Measurements from ENCODE around the gene AOPEP.

AOPEP gene

DNA sequence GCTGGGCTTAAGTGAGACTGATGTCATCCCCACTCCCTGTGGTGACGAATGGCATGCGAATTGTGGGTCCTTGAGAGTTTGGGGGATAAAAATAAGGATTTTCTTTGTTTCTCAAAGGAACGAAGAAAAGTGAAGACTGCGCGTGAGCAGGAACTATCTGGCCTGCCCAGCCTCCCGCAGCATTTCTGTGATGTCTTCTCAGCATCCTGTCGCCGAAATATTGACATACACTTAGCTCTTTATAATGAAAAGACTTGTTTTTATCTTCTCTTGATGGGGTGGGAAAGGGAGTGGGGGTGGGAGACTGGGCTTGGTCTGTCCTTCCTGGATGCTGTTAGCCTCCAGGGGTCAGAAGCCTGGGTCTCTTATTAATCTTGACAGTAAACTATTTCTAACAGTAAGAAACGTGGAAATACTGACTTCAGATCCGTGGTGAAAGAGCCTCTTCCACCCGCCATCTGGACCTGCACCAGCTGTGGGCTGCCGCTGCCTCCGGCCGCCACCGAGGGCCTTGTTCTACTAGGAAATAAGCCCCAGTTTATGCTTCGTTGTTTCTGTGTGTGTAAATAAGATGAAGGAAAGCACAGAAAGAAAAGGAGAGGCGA lies 351.4 kb downstream of the AOPEP start:
- DNase-seq (ENCODE audit: low spot score) = no peak
- no peak for FAIRE-seq

DNA sequence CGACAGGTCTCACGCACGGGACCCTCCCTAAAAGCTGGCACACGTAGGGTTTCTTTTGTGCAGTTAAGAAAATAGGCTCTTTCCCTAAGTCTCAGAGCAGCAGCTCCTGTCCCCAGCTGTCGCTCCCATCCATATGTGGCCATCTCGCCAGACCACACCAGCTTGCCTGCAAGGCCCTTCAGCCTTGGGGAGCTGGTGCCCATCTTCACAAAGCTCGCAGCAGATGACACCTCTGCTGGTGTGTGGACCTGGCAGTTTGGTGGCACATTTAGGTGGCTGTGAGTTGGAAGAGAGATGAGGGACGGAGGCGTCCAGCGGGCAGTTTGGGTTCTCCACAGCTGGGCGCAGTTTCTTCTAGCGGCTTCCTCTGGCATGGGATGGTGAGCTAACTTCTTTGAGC lies 352.0 kb downstream of the AOPEP start:
- DNase-seq (ENCODE audit: low spot score) = no peak
- no peak for FAIRE-seq

DNA sequence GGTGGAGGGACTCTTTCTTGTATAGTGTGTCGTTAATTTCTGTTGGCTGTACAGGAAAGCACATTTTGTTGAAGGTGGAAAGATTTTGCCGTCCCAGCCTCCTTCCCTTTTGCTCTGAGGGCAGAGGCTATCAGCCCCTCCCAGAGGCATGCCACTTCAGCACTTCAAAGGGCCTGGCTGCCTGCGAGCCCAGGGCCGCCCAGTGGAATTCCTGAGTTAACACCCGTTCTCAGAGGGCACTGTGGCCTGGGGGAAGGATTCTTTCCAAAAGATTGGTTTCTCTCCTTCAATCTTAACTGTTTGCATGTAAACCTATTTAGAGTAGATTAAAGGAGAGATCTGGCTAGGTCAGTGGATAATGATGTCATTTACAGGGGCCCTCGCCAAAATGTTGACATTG lies 352.4 kb downstream of the AOPEP start:
- DNase-seq (ENCODE audit: low spot score) (no peak), FAIRE-seq (no peak)

DNA sequence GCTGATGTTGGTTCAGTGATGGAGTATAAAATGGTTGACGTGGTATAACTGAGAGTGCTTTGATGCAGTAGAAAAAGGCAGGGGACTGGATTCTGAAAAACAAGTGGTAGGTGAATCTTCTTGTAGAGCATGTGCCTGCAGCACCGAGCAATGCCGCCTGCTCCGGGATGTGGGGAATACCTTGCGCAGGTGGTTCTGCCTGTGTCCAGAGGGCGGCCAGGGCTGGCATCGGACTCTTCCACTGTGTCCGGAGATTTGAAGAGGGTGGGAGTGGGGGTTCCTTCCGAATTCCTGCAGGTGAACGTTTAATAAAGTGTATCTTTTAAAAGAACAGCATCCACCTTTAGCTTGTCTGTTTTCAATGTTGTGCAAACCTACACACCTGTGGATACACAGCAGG lies 353.0 kb downstream of the AOPEP start:
- FAIRE-seq (no peak), DNase-seq (ENCODE audit: low spot score) (no peak)

DNA sequence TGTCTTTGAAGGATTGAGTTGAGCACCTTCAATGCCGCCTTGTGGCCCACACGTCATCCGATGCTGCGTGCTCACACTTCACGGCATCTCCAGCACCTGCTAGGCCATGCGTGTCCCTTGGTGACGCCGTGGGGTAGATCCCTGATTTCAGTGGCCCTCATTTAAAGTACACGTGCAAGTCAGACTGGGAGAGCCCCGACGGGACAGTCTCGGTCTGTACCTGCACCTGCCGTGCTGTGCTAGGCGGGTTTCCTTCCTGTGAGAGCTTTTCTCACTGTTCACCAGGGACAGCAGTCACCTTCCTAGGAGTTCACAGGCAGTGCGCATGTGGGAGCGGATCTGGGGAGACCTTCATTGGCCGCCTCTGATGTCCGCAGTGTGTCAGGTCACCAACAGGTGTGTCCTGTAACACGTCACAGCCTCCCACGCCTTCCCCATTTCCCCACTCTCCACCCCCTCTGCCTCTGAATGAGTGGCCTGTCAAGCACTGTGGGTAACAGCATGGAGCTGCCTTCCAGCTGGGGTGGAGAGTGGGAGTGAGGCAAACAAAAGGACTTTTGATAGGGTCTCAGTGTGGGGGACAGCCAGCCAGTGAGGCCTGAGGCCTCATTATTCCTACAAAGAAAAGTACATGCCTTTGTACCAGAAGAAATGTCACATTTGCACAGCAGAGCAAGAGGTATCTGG lies 354.6 kb downstream of the AOPEP start:
- FAIRE-seq (no peak), DNase-seq (ENCODE audit: low spot score) (no peak)

DNA sequence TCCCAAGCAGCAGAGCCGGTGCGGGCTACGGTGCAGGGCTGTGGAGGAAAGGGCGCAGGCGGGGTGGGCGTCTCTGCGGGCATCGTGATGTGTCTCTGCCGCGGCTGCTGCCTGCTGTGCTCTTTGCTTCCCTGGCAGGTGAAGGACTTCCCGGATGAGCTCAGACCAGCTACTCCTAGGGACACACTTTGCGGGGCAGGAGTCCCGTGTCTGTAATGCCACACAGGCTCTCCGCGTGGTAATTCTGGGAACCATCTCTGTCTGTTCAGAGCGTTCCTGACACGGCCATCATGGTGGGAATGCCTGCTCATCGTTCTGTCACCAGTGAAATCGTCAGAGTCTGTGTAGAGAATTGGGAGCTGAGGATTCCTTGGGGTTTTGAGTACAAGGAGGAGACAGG lies 355.5 kb downstream of the AOPEP start:
- DNase-seq (ENCODE audit: low spot score) (no peak), FAIRE-seq (no peak)

DNA sequence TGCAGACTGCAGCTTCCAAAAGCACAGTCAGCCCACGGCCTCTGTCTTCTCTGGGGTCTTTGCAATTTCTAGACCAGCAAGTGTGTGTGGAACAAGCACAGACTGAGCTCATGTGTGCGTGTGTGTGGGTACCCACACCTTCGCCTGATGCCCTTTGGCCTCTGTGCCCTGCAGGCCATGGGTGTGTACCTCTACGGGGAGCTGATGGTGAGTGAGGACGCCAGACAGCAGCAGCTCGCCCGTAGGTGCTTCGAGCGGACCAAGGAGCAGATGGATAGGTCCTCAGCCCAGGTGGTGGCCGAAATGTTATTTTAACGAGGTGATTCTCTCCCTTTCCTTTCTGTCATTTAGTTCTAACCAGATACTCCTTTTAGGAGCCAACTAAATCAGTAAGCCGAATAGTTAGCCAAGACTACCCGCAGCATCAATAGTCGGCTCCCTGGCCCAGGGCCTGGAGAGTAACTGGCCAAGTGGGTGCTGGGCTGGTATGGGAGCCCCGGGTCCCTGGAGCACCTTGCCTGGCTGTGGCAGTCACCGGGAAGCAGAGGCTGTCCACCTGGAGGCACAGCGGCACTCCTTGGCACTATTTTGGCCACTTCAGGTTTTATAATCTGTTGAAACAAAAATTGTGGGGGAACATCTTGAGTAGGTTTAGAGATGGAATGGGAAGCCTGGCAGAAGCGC lies 356.0 kb downstream of the AOPEP start:
- FAIRE-seq (no peak), DNase-seq (ENCODE audit: low spot score) (no peak)

DNA sequence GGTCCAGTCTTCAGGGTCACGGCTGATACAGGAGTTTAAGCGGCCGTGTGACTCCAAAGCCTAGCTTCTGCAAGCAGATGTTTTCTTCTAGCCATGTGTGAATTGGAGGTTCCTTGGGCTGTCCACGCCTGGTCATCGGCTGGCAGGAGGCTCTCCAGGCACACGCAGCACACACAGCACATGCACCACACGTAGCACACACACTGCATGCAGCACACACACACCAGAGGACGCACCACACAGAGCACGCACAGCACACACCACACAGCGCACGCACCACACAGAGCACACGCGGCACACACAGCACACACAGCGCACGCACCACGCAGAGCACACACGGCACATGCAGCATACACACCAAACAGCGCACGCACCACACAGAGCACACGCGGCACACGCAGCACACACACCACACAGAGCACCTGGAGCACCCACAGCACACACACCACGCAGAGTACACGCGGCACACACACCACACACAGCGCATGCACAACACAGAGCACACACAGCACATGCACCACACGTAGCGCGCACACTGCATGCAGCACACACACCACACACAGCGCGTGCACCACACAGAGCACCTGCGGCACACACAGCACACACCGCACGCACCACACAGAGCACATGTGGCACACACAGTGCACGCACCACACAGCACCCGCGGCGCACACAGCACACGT lies 356.7 kb downstream of the AOPEP start:
- DNase-seq (ENCODE audit: low spot score) = no peak
- no peak for FAIRE-seq

DNA sequence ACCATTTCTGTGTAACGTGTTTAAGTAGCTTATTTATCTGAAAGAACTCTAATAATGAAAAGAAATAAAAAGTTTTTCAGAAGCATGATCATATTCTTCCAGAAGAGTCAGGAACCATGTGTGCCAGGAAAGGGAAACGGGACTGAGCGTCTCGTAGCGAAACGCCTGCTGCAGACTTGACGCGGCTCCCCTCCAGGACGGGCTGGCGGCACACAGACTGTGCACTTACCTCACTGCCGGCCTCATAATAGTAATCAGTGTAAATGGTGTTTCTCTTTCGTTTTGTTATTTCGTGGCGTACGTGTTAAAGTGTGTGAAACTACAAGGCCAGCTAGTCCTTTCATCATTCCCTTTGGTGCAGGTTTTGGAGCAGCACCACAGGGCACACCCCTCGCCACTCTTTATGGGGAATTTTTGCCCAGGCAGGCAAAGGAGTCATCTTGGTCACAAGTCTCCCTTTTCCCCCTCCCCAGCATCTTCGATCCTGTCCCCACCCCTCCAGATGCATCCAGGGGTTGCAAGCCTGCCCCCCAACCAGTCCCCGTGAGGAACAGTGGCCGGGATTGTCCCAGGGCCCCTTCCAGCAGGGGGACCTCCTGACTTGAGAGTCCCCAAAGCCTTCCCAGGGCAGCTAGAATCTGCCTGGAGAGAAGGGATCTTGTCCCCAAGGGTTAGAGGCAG lies 357.9 kb downstream of the AOPEP start:
- DNase-seq (ENCODE audit: low spot score) (no peak), FAIRE-seq (no peak)

DNA sequence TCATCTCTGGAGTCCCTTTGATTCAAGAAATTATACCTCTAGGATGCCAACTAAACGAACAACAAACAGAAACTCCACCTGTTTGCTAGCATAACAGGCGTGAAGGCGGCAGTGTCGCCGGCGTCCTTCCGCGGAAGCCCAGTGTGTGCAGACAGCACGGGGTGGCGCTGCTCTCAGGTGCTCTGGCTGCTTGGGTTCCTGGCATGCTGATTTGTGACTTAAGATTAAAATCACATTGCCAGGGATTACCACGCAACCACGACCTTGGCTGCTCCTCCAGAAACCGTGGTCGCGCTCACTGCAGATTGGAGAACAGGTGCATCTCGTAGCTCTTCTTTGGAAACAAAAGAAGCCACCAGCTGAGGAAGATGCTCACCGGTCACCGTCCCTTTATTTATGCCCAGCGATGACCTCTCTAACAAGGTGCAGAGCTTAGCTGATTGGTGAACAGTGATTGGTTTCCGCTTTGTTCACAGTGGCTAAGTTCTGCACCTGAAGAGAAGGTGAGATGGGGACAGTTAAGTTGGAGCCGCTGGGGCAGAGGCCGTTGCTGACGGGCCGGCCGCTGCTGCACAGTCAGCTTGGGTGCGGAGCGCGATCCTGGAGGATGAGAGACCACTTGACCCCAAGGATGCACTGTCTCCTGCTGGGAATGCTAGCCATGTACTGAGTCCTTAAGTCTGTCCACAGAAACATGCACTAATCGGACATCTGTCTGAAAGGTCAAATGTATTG lies 358.7 kb downstream of the AOPEP start:
- FAIRE-seq (no peak), DNase-seq (ENCODE audit: low spot score) (no peak)

DNA sequence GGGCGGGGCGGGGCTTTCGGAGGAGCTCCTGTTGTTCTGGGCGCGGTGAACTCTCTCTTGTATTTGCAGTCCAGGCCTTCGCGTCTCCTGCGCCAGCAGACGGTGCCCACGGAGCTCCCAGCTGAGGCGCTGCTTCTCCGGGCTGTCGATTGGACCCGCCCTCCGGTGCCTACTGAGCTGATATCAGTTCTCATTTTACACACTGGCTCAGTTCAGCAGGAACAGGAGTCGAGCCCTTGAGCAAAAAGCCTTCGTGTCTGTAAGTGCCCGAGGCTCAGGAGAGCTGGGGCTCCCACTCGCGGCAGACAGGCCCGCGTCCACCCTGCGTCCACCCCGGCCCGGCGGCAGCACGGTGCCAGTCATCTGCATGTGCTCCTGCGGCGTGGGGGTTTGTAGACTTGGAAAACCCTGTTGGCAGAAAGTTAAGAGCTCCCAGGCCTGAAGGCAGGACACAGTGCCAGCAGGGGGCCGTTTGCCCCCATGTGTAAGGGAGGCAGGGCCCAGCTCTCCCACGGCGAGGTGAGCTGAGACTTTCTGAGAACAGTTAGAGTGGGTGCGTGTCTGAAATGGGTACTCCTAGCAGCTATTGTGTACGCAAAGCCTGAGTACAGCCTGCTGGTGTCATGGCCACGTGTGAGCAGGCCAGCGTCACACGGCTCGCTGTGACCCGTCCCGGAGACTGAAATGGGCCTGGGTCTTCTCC lies 359.5 kb downstream of the AOPEP start:
- DNase-seq (ENCODE audit: low spot score) (no peak), FAIRE-seq (no peak)

DNA sequence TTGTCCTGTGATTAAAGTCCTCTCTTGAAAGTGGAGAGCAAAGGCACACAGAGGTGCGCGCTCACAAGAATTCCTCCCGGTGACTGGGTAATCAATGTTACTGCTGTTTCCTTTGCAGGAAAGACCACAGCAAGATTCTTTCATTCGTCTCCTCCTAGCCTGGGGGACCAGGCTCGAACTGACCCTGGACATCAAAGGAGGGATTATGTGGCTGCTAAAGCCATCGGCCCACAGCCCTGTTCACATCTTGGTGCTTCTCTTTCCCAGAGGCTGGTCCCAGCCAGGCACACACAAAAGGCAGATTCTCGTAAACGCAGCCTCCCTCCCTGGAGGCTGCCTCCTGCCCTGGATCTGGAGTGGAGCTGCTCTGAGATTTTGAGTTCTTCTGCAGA lies 360.1 kb downstream of the AOPEP start:
- FAIRE-seq = no peak
- no peak for DNase-seq (ENCODE audit: low spot score)

DNA sequence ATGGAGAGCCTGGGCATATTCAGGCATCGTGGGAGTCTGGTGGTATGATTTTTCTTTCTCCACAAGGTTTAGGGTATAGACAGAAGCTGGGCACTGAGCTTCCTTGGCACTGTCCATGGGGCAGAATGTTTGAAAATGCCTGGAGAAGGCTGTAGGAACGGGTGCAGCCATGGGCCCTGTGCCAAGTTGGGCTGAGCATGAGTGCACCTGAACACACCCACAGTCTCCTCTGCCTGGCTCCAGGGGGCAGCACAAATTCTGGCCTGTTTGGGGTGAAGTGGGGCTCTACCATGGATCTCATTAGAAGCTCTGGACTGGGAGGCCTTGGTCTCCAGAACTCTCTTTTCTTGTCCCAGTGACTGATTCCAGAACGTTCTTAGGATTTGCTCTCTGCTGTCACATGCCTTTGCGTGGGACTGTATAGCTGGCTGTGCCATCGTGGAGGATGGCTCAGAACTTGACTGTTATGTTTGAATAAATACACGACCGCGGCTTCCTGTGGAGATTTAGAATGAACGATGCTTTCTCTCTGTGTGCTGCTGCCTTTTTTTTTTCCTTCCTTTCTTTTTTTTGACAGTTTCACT lies 361.3 kb downstream of the AOPEP start:
- no peak for DNase-seq (ENCODE audit: low spot score)
- no peak for FAIRE-seq

DNA sequence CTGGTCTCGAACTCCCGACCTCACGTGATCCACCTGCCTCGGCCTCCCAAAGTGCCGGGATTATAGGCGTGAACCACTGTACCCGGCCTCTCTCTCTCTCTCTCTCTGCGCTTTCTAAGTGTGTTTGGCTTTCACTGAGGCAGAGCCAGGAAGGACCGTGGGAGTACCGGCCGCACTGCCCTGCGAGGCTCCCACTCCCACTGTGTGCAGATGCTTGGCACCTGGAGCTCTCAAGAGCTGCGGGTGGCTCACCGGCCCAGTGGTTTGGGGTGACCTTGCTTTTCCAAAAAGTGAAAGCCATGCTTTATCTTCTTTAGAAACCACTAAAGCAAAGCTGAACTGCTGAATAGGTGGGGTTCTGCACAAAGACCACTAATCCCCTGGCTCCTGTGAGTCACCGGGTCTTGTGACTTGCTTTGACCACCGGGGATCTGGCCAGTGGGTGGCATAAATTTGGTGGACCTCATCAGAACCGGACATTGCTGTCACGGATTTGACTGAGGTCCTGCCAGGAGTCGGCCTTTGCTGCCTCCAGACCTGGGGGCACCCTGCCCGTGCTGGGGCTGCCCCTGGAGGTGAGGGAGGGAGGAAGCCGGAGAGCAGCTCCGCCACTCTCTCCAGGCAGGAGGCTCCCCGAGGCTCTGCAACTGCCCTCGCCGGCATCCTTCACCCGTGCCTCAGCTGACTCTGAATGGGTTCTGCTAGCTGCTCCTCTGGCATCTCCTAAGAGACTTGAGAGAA lies 362.1 kb downstream of the AOPEP start:
- DNase-seq (ENCODE audit: low spot score) (no peak), FAIRE-seq (no peak)

DNA sequence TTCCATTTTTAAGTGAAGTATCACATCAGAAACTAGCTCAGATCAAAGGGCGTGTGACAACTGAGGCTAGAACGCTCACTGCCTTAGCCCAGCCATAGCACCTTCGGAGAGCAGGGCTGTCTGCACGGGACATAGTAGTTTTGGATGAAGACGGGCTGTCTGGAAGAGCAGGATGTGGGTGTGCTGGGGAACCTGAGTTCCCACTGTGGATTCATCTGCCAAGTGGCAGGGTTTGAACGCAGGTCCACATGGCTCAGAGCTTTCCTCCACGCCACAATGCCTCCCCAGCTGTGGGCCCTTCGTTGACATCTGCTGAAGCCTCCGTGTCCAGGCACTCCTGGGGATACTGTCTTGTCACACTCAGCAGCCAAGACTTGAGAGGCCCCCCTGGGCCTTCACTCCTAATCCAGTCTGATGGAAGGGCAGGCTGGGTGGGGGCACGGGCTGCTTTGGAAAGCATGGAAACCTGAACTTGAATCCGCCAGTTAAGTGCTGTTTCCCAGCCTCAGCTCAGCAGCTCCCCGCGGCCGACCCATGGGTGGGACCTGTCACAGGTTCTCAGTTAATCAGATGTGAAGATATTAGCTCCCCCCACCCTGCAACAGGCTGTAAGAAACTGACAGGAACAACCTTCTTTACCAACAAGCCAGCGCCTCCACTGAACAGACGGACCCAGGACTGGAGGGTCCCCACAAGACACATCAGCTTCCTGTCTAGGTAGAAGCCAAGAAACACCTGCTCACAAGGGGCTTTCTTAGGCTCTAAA lies 362.9 kb downstream of the AOPEP start:
- DNase-seq (ENCODE audit: low spot score) = no peak

DNA sequence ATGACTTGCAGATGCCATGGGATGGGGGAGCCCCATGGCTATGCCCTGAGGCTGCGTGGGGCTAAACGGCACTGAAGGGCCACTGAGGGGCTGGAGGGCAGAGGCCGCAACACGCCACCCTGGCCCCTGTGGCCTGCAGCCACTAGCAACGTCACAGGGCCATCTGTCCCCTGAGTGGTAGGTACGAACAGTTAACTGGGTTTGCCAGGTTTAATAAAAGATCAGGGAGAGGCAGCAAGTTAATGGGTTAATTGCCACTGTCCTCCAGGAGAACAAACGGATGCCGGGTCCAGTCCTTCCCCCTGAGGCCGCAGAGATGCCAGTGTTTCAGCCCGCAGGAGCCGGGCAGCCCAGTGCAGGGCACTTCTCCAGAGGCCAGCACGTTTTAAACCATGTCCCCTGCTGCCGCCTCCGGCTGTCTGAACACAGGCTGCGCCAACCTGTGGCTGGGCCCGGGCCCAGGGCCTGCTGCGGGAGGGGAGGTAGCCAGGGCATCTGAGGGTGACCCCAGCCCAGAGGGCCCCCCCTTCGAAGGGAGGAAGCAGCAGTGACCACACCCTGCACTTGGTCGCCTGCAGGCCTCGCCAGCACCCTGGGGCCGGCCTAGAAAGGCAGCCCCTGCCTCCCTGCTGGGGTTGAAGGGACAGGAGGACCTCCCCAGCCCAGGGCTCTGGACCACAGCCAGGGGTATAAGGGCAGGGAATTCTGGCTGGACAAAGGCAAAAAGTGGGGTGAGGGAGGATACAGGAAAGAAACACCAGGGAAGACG lies 363.7 kb downstream of the AOPEP start:
- FAIRE-seq (no peak), DNase-seq (ENCODE audit: low spot score) (no peak)

More for the DNA sequence above, 362.9 kb downstream of the AOPEP start:
- FAIRE-seq = no peak

DNA sequence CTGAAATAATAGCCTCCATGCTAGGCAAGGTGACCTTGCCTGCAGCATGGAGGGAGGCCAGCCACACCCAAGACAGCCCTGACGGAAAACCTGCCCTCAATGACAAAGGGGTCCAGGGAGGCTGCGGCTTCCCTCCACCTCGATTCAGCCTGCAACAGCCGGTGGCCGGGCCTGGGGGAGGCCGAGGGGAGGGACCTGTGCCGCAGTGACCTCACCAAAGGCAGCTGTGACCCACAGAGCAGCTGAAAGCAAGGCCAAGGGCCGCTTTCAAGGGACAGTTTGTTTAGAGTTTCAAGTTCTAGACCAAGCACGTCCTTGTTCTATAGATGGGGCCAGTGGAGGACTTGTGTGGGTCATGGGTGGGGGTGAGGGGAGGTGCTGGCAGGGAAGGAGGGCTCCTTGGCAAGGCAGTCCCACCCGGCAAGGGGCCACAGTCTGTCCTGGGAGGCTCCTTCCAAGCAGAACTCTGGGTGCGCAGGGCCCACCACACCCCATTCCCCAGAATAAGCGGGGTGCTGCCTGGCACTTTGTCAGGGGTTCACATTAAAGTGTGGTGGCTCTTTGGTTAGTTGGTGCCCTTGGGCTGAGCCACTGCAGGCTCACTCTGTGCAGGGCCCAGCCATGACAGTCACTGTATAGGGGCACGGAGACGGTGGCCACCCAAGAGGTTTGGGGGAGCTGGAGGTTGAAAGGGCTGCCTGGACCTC lies 364.5 kb downstream of the AOPEP start:
- no peak for FAIRE-seq

More for the DNA sequence above, 364.5 kb downstream of the AOPEP start:
- no peak for DNase-seq (ENCODE audit: low spot score)
